22Rv1 (cell line): Measurements from ENCODE around the gene RPUSD4.

ENCODE experiments used
- ZFX ChIP-seq: fragments of 450-650 bp; IDR thresholded peaks from 2 replicates; pipeline ENCODE4 v1.6.1; 2017; ENCODE audit warnings: antibody characterized with exemption, borderline replicate concordance
- TF ChIP-seq, protein P1 (sequence below): fragments of 450-650 bp; IDR thresholded peaks from 2 replicates; pipeline ENCODE4 v1.5.1; 2017; ENCODE audit warnings: mild to moderate bottlenecking

DNA sequence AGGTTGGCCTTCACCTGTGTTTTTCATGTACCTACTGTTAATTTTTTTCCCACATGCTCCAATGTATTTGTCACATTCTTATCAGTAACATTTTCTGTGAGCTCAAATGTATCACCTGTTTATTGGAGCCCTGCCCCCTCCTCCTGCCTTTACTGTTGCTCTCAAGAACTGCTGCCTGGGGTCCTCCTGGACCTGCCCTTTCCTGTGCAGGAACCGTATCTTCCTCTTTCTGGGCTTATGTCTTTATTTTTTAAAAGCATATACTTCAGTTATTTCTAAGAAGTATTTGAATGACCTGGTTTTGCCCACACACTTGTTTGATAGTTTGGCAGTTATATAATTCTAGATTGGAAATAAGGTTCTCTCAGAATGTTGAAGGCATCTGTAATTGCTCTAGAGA is 6.0 kb upstream of the RPUSD4 start:
- TF ChIP-seq, protein P1, sequence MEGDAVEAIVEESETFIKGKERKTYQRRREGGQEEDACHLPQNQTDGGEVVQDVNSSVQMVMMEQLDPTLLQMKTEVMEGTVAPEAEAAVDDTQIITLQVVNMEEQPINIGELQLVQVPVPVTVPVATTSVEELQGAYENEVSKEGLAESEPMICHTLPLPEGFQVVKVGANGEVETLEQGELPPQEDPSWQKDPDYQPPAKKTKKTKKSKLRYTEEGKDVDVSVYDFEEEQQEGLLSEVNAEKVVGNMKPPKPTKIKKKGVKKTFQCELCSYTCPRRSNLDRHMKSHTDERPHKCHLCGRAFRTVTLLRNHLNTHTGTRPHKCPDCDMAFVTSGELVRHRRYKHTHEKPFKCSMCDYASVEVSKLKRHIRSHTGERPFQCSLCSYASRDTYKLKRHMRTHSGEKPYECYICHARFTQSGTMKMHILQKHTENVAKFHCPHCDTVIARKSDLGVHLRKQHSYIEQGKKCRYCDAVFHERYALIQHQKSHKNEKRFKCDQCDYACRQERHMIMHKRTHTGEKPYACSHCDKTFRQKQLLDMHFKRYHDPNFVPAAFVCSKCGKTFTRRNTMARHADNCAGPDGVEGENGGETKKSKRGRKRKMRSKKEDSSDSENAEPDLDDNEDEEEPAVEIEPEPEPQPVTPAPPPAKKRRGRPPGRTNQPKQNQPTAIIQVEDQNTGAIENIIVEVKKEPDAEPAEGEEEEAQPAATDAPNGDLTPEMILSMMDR = no peak
- TF ChIP-seq ZFX = no peak
